ENCODE data around the gene TTC21A.
"Not testable (repeated sequence)": the region's sequence is repeated elsewhere in the genome, so short reads cannot be mapped to it uniquely, and the experiment has no call there.

Gene TTC21A

GRCh38 chr3:39107388-39108199 is at the start of gene TTC21A, which contains the start of gene GORASP1:
TTC21A (plus strand) TSS chr3:39107680; CDS start chr3:39107838, 158 bp downstream.
GORASP1 (minus strand) TSS chr3:39107627; CDS start chr3:39107541, 86 bp downstream.
- peak; percentile 49 for DNase-seq (ENCODE audit: low read depth)

DNA sequence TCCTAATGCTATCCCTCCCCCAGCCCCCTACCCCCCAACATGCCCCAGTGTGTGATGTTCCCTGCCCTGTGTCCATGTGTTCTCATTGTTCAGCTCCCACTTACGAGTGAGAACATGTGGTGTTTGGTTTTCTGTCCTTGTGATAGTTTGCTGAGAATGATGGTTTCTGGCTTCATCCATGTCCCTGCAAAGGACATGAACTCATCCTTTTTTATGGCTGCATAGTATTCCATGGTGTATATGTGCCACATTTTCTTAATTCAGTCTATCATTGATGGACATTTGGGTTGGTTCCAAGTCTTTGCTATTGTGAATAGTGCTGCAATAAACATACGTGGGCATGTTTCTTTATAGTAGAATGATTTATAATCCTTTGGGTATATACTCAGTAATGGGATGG is 46.3 kb upstream of the TTC21A start:
- DNase-seq (ENCODE audit: low read depth) = not testable (repeated sequence)

- DNase-seq (ENCODE audit: low read depth) = no peak
Observed at GRCh38 chr3:39062180-39062579, 45.3 kb upstream of the TTC21A start.

- DNase-seq (ENCODE audit: low read depth) = no peak
Observed at GRCh38 chr3:39063143-39063542, 44.3 kb upstream of the TTC21A start.

DNA sequence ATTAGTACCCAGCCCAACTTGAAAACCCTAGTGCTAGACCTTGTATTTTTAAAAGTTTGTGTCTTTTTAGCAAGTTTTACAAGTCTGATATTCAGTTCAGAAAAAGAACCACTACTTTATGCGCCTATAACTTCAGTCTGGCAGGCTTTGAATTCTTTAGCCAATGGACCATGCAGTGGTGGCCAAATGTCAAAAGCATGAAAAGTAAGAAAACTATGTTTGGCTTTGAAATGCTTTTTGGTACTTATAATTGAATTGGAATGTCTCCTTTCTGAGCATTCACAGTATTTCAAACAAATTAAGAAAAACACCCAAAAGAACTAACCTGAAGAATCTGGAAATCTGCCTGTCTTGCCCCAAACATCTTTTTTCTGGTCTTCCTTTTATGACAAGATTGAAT is 42.8 kb upstream of the TTC21A start:
- no peak for DNase-seq (ENCODE audit: low read depth)

DNA sequence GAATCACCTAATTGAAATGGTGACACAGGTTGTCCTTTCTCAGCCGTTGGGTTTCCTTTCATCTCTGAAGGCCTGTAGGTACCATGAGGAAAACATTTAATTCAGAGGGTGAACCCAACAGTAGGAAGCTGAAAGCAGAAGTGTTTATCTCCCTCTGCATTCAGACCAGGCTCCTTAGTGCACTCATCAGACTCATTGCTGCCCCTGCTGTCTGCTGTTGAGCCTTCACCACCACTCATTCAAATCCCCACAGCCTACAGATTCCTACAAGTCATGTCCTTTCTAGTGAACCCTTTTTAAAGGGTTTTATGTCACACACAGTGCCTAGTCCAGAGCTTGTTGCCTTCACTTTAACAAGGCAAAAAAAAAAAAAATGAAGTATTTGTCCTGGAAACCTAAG is 42.3 kb upstream of the TTC21A start:
- DNase-seq (ENCODE audit: low read depth) = no peak

DNA sequence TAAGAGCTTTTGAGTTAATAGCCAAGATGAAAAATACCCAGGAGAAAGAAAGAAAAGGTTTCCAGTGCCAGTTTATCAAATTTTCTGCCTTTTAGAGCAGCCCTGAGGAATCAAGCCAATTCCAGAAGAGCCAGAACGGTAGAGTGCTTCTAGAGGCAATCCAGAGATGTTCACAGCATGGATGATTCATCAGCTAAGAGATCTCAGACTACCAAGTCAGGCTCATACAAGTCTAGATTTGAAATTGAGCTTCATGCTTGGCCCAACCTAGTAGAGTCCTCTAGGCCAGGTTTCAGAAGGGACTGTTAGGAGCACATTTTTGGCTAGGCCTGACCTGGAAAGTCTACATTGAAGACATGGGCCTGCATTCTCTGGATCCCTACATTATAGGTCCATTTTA is 40.2 kb upstream of the TTC21A start:
- no peak for DNase-seq (ENCODE audit: low read depth)

DNA sequence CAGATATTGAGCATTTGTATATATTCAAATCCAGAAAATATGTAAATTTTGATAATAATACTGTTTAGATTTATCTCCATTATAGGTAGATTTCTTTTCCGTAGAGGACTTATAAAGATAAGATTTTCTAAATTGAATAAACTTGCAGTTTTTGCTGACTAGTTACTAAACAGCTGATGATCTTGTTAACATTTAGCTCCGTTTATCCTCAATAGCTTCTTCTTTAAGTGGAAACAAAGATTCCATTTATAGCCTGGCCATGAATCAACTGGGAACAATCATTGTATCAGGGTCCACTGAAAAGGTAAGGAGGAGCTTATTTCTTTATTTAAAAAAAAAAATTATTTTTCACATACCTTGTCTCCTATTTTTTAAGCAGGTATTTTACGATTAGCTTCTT is 38.9 kb upstream of the TTC21A start:
- DNase-seq (ENCODE audit: low read depth) = no peak

DNA sequence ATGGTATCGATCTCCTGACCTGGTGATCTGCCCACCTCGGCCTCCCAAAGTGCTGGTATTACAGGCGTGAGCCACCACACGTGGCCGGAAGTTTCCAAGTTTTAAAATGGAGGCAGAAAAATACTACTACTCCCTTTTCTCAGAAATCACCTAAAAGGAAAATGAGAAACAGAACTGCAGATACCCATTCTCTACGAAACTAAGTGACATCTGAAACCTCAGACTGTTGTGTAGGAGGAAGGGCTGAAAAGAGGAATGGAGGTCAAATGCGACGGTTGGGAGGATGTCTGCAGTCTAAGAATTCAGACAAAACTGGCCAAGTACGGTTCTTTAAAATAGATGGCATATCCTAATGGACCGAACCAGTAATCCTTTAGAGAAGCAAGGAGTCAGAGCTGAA is 31.6 kb upstream of the TTC21A start:
- no peak for DNase-seq (ENCODE audit: low read depth)

DNA sequence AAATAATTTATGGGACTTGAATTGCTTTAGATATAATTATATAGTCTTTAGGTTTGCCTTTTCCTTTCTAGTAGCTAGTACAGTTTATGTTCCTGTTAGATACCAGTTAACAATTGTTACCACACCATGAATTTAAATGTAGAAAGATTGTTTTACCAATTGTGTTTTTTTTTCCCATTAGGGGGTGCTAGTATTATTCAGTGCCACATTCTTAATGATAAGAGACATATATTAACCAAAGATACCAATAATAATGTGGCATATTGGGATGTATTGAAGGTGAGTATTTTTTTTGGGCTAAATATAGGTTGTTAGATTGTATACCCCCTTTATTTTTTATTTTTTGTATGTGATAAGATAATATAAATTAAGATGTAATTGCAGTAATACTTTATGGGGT is 27.9 kb upstream of the TTC21A start:
- DNase-seq (ENCODE audit: low read depth) = no peak

- no peak for DNase-seq (ENCODE audit: low read depth)
Observed at GRCh38 chr3:39080026-39080425, 27.5 kb upstream of the TTC21A start.

DNA sequence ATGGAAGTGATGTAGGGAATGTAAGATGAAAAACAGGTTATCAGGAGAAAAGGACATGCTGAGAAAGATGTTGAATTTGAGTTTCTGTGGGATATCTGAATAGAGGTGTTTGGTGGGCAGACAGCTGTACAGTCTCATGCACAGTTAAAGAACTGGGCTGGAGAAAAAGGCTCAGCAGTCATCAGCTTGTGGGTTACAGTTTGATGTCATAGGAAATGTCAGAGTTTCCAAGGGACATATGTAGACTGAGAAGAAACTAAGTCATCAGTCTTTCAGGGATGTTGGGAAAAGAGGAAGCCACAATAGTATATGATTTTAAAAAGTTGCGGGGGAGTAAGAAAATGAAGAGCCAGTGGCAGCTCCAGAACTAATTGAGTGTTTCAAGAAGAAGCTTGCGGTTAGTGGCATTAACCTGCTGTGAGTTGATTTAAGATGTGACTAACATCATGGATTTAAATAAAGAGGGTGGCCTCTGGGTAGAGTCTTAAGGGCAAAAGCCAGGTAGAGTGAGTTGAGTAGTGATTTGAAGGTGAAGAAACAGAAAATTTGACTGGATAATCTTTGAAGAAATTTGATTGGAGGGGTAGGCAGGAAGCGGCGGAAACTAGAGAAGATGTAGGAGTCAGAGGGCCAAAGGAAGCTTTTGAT is 24.7 kb upstream of the TTC21A start:
- no peak for DNase-seq (ENCODE audit: low read depth)

DNA sequence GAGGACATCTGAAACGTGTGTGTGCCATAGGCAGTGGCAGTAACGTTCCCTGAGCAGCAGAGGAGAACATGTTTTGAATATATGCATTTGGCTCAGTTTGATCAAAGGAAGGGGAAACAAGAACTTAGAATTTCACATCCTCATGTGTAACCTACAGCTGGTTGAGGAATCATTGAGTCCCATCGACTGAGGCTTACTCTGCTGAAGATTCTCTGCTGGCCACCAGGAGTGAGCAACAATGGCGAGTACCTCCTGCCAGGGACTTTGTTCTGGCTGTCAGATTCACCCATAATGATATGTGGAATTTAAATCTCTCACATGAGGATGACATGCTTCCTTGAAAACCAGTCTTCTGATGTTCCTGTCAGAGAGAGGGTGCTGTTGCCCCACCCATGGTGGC is 21.3 kb upstream of the TTC21A start:
- DNase-seq (ENCODE audit: low read depth) = no peak

DNA sequence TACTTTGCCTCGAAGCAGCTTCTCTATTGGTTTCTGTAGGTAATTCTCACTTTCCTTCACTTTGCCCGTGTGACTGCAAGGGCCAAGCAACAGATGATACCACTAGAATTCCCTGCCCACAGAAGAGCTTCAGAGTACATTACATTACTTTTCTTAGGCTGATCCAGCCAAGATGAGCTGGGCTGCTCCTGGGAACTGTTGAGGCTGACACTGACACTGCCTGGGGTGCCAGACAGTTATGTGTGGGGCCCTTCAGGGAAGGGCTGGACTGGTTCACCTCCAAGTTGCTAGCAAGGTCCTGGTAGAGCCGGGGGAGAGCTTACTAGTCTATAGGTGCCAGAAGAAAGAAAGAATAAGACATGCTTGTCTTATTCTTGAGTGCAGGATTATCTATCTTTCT is 19.0 kb upstream of the TTC21A start:
- DNase-seq (ENCODE audit: low read depth) = no peak

- no peak for DNase-seq (ENCODE audit: low read depth)
Observed at GRCh38 chr3:39088889-39089288, 18.6 kb upstream of the TTC21A start.

- no peak for DNase-seq (ENCODE audit: low read depth)
Observed at GRCh38 chr3:39090922-39091321, 16.6 kb upstream of the TTC21A start.

DNA sequence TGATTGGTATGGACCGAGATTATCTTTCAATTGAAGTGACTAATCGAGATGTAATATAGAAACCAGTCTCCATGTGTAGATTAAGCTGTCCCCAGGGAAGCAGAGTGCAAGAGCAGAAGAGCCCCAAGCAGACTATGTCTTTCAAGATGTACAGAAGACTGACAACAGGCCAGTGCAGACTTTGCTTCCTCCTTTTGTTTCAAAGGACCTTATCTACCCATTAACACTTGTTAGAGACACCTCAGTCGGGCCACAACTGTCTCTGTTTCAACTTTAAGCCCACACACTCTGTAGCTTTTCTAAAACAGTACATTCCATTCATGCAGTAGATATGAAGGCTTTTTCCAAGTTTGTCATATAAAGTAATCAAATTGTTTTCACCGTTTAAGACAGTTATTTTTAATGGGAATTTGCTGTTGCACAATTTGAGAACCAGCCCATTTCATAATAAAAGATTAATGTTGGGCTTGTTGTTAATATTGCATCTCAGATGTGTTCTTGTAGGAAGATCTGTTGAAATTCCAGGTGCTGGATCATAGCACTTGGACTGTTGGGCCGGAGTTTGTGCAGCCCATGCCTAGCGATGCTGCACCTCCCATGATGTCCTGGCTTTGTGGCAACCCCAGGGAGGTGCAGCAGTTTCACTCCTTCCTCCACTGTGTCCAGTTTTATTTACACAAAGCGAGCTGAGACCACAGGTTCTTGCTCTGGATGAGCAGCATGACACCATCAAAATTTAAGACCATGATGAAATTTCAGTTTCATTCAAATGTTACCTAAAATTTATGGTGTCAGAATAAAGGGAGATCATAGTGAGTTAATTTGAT is 12.4 kb upstream of the TTC21A start:
- no peak for DNase-seq (ENCODE audit: low read depth)

DNA sequence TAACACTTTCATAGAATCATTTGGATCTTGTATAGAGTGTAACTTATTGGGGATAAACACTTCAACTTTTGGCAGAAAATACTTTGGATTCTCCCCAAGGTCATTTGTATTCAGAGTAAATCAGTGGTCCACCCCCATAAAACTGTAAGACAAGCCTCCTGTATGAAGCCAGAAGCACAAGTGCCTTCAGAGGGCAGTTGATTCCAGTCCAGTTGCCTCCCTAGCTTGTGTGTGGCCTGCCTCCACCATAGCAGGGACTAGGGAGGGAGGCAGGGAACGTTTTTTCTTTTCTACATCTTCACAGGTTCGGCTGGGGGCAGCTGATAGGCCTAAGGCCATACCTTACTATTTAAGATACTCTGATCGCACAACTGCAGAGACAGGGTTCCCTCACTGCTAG is 11.7 kb upstream of the TTC21A start:
- no peak for DNase-seq (ENCODE audit: low read depth)

- no peak for DNase-seq (ENCODE audit: low read depth)
Observed at GRCh38 chr3:39096775-39097174, 10.7 kb upstream of the TTC21A start.

- DNase-seq (ENCODE audit: low read depth) = no peak
Observed at GRCh38 chr3:39097716-39098472, 9.6 kb upstream of the TTC21A start.

DNA sequence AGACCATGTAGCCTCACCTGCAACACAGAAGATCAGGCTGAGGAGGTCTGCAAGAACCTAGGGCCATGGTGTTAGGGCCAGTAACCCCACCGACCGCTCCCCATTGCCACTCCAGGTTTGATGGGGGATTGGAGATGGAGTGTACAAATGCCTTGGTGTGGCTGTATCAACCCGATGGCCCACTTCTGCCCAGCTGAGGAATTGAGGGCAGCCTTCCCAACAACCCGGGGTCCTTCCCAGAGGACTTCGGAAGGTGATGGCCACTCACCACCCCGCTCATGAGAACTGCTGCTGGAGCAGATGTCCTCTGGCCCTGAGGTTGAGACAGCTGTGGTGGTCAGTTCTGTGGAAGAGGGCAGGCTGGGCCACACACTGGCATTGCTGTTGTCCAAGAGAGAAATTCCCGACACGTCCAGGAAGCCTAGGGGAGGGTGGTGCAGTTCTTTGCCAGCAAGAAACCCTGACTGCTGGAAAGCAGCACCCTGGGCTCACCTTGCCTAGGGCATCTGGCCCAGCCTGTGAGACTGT is 8.9 kb upstream of the TTC21A start:
- no peak for DNase-seq (ENCODE audit: low read depth)

- DNase-seq (ENCODE audit: low read depth) = no peak
Observed at GRCh38 chr3:39099242-39099641, 8.2 kb upstream of the TTC21A start.

All from activated T-cell treated with anti-CD3 and anti-CD28 coated beads for 24 hours (primary cell).